HG03196 (cell line): ENCODE measurements around the gene CSAG3.
"Not testable (repeated sequence)": the region's sequence is repeated elsewhere in the genome, so short reads cannot be mapped to it uniquely, and the experiment has no call there.

Source experiments
- ATAC-seq: cut with Tn5 transposase; IDR thresholded peaks from one replicate; pipeline ENCODE4 v1.9.1; 2021; ENCODE audit not compliant: unreplicated experiment

Gene CSAG3

GRCh38 chrX:152758918-152759317 is at the start of gene CSAG3:
CSAG3 (plus strand) TSS chrX:152759218.
- not testable (repeated sequence) for ATAC-seq

- not testable (repeated sequence) for ATAC-seq
These were observed 45.8 kb upstream of the CSAG3 start for GRCh38 chrX:152713195-152713594.

GRCh38 chrX:152713815-152714787 is 44.9 kb upstream of the CSAG3 start, which contains the start of gene MAGEA2B:
MAGEA2B (plus strand) TSS chrX:152714628; CDS start chrX:152717107, 2,479 bp downstream.
- ATAC-seq = not testable (repeated sequence)

- no peak for ATAC-seq
These were observed 33.6 kb upstream of the CSAG3 start for GRCh38 chrX:152725409-152725808.

- no peak for ATAC-seq
These were observed 25.6 kb upstream of the CSAG3 start, which contains the start of the genes CSAG1 and MAGEA12 for GRCh38 chrX:152733261-152733975. CSAG1 (minus strand) TSS chrX:152733721; CDS start chrX:152732460, 1,261 bp downstream. MAGEA12 (plus strand) TSS chrX:152733757; CDS start chrX:152736162, 2,405 bp downstream.

GRCh38 chrX:152734143-152734858 is 24.7 kb upstream of the CSAG3 start:
- ATAC-seq = not testable (repeated sequence)

- ATAC-seq = no peak
These were observed 23.9 kb upstream of the CSAG3 start for GRCh38 chrX:152735101-152735500.

GRCh38 chrX:152735860-152736511 is 23.0 kb upstream of the CSAG3 start:
- no peak for ATAC-seq

GRCh38 chrX:152736528-152736927 is 22.5 kb upstream of the CSAG3 start:
- not testable (repeated sequence) for ATAC-seq

- ATAC-seq = no peak
These were observed 20.5 kb upstream of the CSAG3 start for GRCh38 chrX:152738560-152738959.

GRCh38 chrX:152753686-152754650 is 5.0 kb upstream of the CSAG3 start, which contains the start of gene MAGEA2:
MAGEA2 (minus strand) TSS chrX:152753842; CDS start chrX:152751363, 2,479 bp downstream.
- not testable (repeated sequence) for ATAC-seq

GRCh38 chrX:152754871-152755270 is 4.1 kb upstream of the CSAG3 start:
- not testable (repeated sequence) for ATAC-seq

- ATAC-seq = not testable (repeated sequence)
These were observed 526 bp downstream of the CSAG3 start for GRCh38 chrX:152759544-152759943.

- not testable (repeated sequence) for ATAC-seq
These were observed 2.6 kb downstream of the CSAG3 start for GRCh38 chrX:152761582-152761981.

- not testable (repeated sequence) for ATAC-seq
These were observed 7.5 kb downstream of the CSAG3 start for GRCh38 chrX:152766562-152766961.

- not testable (repeated sequence) for ATAC-seq
These were observed 10.7 kb downstream of the CSAG3 start, which contains the start of gene MAGEA6 for GRCh38 chrX:152769549-152770289. MAGEA6 (minus strand) TSS chrX:152769689; CDS start chrX:152767650, 2,039 bp downstream.

- peak; percentile 61 for ATAC-seq
These were observed 28.0 kb downstream of the CSAG3 start for GRCh38 chrX:152787062-152787461.

GRCh38 chrX:152798945-152799344 is 39.9 kb downstream of the CSAG3 start:
- no peak for ATAC-seq
